ENCODE results near the gene PRKCB.

GRCh38 chr16:23874613-23875294 lies 39.0 kb downstream of the PRKCB start:
- TF ChIP-seq CTCF (IDR thresholded peaks at IDR 0.05; ENCODE audit: low read depth, low read length) (no peak), MAX (IDR thresholded peaks at IDR 0.05; ENCODE audit: low read depth, low read length) (no peak), POLR2A (IDR thresholded peaks at IDR 0.05; ENCODE audit: extremely low read depth, insufficient read length) (no peak), MYC (IDR thresholded peaks at IDR 0.05; ENCODE audit: low read depth, low read length) (no peak)

All from NB4 (cell line).